AG04450 (cell line): ENCODE measurements around the gene FGD5. TPM values are rescaled to one million over a fixed set of nuclear protein-coding genes. Genes with fewer than 3 reads are reported as not detected.

Source experiments
- CTCF ChIA-PET: fragments of 300-600, 350-600 bp; formaldehyde crosslinking; extraction: SDS; loops from one replicate; lab custom pipeline; 2022; ENCODE audit warnings: antibody characterized with exemption, inconsistent platforms; lab: Charles Lee
- POLR2A ChIA-PET: fragments of 350-600 bp; formaldehyde crosslinking; extraction: SDS; loops from one replicate; lab custom pipeline; 2021; ENCODE audit warnings: antibody characterized with exemption, inconsistent platforms; lab: Yijun Ruan, JAX
- DNase-seq: peaks from one replicate; pipeline ENCODE4 v3.0.0-alpha.2; 2011; ENCODE audit warnings: low read depth, low spot score
- H3K27ac ChIP-seq: one replicate; pipeline ENCODE4 v1.5.1; 2012; ENCODE audit warnings: low read depth, low read length, control low read depth
- H3K27me3 ChIP-seq: one replicate; pipeline ENCODE4 v1.6.0; 2012; ENCODE audit warnings: low read length; ENCODE audit not compliant: control insufficient read depth, insufficient read depth
- H3K4me3 ChIP-seq: 2 replicates; pipeline ENCODE4 v1.5.1; 2011; ENCODE audit warnings: mild to moderate bottlenecking, low read depth, low read length, control low read depth
- H3K9me3 ChIP-seq: 2 replicates; pipeline ENCODE4 v1.5.1; 2012; ENCODE audit warnings: low read length; ENCODE audit not compliant: control insufficient read depth, insufficient read depth
- CTCF ChIP-seq: IDR thresholded peaks from 2 replicates; pipeline ENCODE4 v1.5.1; 2011; ENCODE audit warnings: low read depth, low read length, control low read depth, inconsistent platforms
- polyA plus RNA-seq: library from polyadenylated mRNA; depleted of rRNA; stranded (reverse); fragments of >200 nt; gene quantifications from 2 replicates; pipeline ENCODE4 v1.2.3, GENCODE V29; 2011; rRNA removed

The FGD5 gene
- polyA plus RNA-seq, 1 experiment, result not detected

- TF ChIP-seq CTCF, result no peak
- no peak for DNase-seq
- H3K27me3 ChIP-seq, result no peaks in the 10 kb centered on the region
- ChIA-PET CTCF (interaction anchor here (1.4 kb wide), 1 partner anchor 41 kb away, joined by 4 read pairs; no protein-coding TSS in a partner anchor), POLR2A (no interaction called here)
- H3K27ac ChIP-seq, result no peak overlapping the region
- H3K4me3 ChIP-seq, result no peak overlapping the region
- H3K9me3 ChIP-seq, result no peaks in the 10 kb centered on the region
These were observed 148.5 kb downstream of the FGD5 start for GRCh38 chr3:14967285-14967684.

GRCh38 chr3:14969671-14970070, 150.9 kb downstream of the FGD5 start:
- TF ChIP-seq CTCF, result no peak
- Histone ChIP-seq H3K27me3 (no peaks in the 10 kb centered on the region), H3K9me3 (no peaks in the 10 kb centered on the region), H3K27ac (no peak overlapping the region), H3K4me3 (no peak overlapping the region)
- CTCF ChIA-PET, result no interaction called here
- no peak for DNase-seq
- POLR2A ChIA-PET, result no interaction called here

GRCh38 chr3:14976317-14976716, 157.6 kb downstream of the FGD5 start:
- Histone ChIP-seq H3K27ac (no peak overlapping the region), H3K27me3 (no peaks in the 10 kb centered on the region), H3K9me3 (no peaks in the 10 kb centered on the region), H3K4me3 (no peak overlapping the region)
- TF ChIP-seq CTCF, result no peak
- ChIA-PET CTCF (interaction anchor here (0.6 kb wide), 1 partner anchor 353 kb away, joined by 3 read pairs; no protein-coding TSS in a partner anchor), POLR2A (no interaction called here)
- no peak for DNase-seq

- DNase-seq, result no peak
- Histone ChIP-seq H3K27ac (no peak overlapping the region), H3K9me3 (no peaks in the 10 kb centered on the region), H3K4me3 (no peak overlapping the region), H3K27me3 (no peaks in the 10 kb centered on the region)
- ChIA-PET CTCF (interaction anchor here (0.5 to 0.6 kb wide), 2 partner anchors 42 to 367 kb away, joined by 4 to 6 read pairs; no protein-coding TSS in a partner anchor), POLR2A (no interaction called here)
- no peak for TF ChIP-seq CTCF
These were observed 161.9 kb downstream of the FGD5 start for GRCh38 chr3:14980689-14981088.

Other genes starting within 250 kb of the FGD5 start
- gene CCDC174, start 167.2 kb upstream of the FGD5 start, polyA plus RNA-seq, result 10.0 and 13.9 TPM in 2 replicates
- not detected in 2 replicates for gene C3orf20, start 143.8 kb upstream of the FGD5 start, polyA plus RNA-seq
- gene NR2C2, start 128.6 kb downstream of the FGD5 start, polyA plus RNA-seq, result 16.1 and 17.0 TPM in 2 replicates
- gene MRPS25, start 246.4 kb downstream of the FGD5 start, polyA plus RNA-seq, result 17.9 and 22.8 TPM in 2 replicates